HG03045 (cell line): ENCODE results near the gene MACROD1.
A peak's percentile ranks its signal among the peaks of the same experiment; 100 is the strongest.
"Not testable (repeated sequence)": the region's sequence is repeated elsewhere in the genome, so short reads cannot be mapped to it uniquely, and the experiment has no call there.

Source experiments
- ATAC-seq: cut with Tn5 transposase; IDR thresholded peaks from one replicate; pipeline ENCODE4 v1.9.1; 2021; ENCODE audit warnings: mild to moderate bottlenecking, moderate library complexity; ENCODE audit not compliant: unreplicated experiment

Gene MACROD1

GRCh38 chr11:64185693-64186491 is 20.0 kb upstream of the MACROD1 start, which contains the start of gene STIP1:
Gene STIP1, plus strand, starts transcription at chr11:64186171. Its CDS starts 91 bp downstream, at chr11:64186262.
- ATAC-seq, result peak; percentile 84

DNA sequence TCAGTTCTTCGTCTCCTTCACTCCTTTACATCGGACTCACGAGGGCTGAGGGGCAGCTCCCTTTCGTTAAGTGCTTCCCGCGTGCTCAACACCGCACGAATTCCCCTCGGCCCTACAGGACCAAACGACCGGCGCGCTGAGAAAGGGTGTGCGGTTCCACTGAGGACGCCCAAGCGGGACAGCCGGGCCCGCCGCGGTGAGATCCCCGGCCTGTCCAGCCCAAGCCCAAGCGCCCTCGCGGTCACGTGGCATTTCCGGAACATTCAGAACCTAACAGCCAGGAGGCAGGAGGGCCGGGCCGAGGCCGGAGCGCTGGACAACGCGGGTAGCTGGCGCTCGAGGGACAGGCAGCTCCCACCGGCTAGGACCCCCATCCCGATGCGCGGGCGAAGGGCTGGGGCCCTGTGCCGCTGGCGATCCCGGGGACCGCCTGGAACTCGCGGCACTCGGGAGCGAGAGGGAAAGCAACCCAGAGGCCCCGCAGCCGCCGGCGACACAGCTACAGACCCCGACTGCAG is 19.3 kb upstream of the MACROD1 start:
- ATAC-seq, result peak; percentile 21

GRCh38 chr11:64183890-64184289 is 18.0 kb upstream of the MACROD1 start:
- no peak for ATAC-seq

GRCh38 chr11:64181506-64182411 is 15.8 kb upstream of the MACROD1 start:
- ATAC-seq, result no peak

DNA sequence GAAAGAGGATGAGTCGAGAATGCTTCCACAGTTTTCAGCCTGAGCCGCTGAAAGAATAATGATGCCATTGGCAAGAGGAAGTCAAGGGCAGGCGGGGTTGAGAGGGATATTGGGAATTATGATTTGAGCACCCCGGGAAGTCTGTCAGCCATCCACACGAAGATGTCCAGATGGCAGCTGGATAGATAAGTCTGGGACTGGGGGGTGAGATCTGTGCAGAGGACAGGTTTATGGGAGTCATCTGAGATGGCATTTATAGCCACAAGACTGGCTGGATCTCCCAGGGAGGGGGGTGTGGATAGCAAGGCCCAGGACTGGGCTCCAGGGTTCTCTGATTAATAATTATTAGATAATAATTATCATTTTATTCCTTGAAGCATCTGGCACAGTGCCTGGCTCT is 15.0 kb upstream of the MACROD1 start:
- no peak for ATAC-seq

DNA sequence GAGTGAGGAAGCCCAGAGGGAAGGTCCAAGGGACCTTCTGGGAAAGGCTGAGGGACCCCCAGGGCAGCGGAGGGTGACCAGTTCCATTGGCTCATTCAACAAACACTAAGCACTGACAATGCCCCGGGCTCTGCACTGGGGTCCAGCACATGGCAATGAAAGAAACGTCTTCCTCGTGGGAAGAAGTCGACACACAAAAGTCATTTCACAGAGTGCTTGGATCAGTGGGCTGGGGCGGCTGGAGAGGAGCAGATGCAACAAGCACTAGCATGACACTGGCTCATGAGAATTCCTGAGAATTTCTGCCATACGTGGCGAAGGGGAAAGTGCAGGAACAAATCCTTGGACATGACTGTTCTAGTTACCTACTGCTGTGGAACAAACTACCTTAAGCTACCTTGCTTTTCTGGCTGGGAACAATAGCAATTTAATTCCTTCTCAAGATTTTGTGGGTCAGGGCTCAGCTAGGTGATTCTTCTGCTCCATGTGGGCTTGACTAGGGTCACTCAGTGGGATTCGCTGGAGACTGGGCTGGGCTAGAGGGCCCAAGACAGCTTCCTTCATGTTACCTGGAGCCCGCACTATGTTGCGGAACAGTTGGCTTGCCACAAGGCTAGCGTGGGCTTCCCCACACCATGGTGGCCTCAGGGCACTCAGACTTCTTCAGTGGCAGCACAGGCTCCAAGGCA is 13.2 kb upstream of the MACROD1 start:
- no peak for ATAC-seq

- ATAC-seq, result no peak
Observed at GRCh38 chr11:64178203-64178602, 12.3 kb upstream of the MACROD1 start.

DNA sequence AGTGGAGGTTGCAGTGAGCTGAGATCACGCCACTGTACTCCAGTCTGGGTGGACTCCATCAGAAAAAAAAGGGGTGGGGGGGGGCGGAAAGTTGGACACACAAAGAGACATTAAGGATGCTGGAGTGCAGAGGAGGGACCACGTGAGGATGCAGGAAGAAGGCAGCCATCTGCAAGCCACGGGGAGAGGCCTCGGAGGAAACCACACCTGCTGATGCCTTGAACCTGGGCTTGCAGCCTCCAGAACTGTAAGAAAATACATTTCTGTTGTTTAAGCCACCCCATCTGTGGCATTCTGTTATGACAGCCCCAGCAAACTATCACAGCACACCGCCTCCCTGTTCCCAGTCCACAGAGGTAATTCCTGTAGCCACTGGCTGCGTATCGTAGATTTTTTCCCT is 10.8 kb upstream of the MACROD1 start:
- ATAC-seq, result no peak

- ATAC-seq, result no peak
Observed at GRCh38 chr11:64173616-64174355, 7.9 kb upstream of the MACROD1 start.

- ATAC-seq, result no peak
Observed at GRCh38 chr11:64170419-64170818, 4.5 kb upstream of the MACROD1 start.

- ATAC-seq, result no peak
Observed at GRCh38 chr11:64165481-64165841, 452 bp downstream of the MACROD1 start.

- no peak for ATAC-seq
Observed at GRCh38 chr11:64164392-64165312, 1.3 kb downstream of the MACROD1 start.

GRCh38 chr11:64163951-64164350 is 2.0 kb downstream of the MACROD1 start:
- no peak for ATAC-seq

- not testable (repeated sequence) for ATAC-seq
Observed at GRCh38 chr11:64162769-64163168, 3.1 kb downstream of the MACROD1 start.

GRCh38 chr11:64161037-64161436 is 4.9 kb downstream of the MACROD1 start:
- no peak for ATAC-seq

DNA sequence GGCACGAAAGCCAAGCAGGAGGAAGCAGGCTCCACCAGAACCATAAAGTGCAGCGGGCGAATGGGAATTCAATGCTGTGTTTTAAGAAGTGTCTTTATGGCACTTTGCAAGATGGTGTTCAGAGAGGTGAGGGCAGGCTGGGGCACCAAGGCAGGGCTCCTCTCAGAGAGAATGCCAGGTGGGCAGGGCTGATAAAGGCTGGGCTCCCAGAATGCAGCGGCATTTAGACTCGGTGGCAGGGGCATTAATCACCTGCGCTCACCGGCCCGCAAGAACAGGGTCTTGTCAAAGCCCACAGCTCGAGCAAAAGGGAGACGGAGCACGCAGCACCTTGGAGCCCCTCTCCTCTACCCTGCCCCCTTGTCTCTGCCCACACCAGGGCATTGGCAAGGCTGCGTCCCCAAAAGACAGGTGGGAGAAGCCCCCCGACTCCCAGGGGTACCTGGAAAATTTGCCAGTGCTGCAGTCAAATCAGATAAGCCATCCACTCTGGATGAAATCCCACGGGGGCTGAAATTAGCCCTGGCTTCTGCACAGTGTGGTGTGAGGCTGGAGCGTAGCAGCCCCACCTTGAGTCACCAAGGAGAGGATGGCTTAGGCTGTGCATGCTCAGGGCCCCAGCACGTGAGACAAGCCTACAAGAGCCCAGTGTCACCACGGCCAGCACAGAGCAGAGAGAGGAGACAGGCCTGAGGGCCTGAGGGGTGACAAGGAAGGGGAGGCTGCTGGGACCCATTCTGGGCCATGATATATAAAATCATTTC is 8.1 kb downstream of the MACROD1 start:
- ATAC-seq, result no peak

DNA sequence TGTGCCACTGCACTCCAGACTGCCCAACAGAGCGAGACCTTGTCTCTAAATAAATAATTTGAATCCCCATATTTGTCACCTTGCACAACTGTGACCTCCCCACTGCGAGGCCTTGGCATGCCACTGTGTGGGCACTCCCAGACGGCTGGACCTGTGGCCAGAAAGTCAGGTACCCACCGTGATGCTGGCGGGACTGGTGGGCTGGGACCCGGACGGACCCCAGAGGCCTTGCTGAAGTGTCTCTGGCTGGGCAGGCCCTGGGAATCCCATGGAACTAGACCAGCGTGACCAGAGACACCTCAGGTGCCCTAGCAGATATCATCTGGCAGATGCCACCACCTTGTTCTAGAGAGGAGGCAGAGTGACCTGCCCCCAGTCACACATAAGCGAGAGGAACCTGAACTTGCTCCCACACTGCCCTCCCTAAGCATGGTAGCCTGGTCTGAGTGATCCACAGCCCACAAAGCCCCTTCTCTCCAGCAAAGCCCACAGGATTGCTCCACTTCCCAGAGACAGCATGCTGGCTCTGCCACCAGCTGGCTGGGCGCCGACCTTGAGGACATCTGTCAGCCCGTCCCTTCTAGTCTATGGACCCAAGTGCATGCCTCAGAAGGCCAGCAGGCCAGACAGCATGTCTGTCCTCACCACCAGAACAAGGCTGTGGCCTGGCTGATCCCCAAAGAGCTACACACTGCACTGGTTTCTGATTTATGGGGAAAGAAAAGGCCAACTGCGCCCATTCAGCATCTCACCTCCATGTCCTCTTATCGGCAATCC is 9.5 kb downstream of the MACROD1 start:
- no peak for ATAC-seq

DNA sequence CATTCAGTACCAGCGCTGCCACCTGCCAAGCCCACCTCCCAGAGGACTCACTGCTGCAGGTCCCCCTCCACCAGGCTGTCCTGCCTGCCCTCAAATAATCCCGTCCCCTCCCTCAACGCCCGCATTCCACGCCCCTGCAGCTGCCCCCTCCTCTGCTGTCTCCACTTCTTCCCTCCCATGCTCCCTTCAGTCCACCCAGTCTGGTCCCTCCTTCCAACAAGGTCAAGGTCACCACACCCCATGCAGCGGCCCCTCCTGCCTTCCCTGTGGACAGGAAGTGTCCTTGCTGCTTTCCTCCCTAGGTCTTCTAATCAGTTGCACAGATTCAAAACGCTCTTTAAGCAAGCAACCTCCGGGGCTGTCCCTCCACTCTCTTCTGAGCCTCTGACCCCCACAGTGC is 12.1 kb downstream of the MACROD1 start:
- no peak for ATAC-seq
